Activated naive CD4-positive, alpha-beta T cell treated with anti-CD3 and anti-CD28 coated beads, Interleukin-2, amount 50 U/mL, for 72 hours (primary cell): ENCODE results near the gene CNTNAP2. TPM values are rescaled to one million over a fixed set of nuclear protein-coding genes. Genes with fewer than 3 reads are reported as not detected.

Experiments used
- ATAC-seq, 2 donors: fragments of 150-1000 bp; cut with Tn5 transposase; 2 replicates each; pipeline ENCODE4 v1.10.0; 2021; ENCODE audit warnings: mild to moderate bottlenecking in 2 of 2, moderate library complexity in 2 of 2
- DNase-seq, 2 donors: peaks; one replicate each; pipeline ENCODE4 v3.0.0; 2021 to 2022; ENCODE audit warnings: low spot score in 2 of 2
- H3K27ac Mint-ChIP-seq, 2 donors: one replicate each; pipeline ENCODE4 v1.8.0; 2022; ENCODE audit warnings: mild to moderate bottlenecking in 2 of 2, mixed read lengths in 2 of 2
- H3K36me3 Mint-ChIP-seq, 2 donors: one replicate each; pipeline ENCODE4 v1.8.0; 2022; ENCODE audit warnings: mixed read lengths in 2 of 2
- H3K9me3 Mint-ChIP-seq, 2 donors: one replicate each; pipeline ENCODE4 v1.8.0; 2022; ENCODE audit warnings: mixed read lengths in 2 of 2
- total RNA-seq, 2 donors: library from RNA; stranded (reverse); gene quantifications; one replicate each; pipeline ENCODE4 v1.2.3, GENCODE V29; 2022

Gene CNTNAP2
- total RNA-seq, 2 donors from 2014 or later = not detected

DNA sequence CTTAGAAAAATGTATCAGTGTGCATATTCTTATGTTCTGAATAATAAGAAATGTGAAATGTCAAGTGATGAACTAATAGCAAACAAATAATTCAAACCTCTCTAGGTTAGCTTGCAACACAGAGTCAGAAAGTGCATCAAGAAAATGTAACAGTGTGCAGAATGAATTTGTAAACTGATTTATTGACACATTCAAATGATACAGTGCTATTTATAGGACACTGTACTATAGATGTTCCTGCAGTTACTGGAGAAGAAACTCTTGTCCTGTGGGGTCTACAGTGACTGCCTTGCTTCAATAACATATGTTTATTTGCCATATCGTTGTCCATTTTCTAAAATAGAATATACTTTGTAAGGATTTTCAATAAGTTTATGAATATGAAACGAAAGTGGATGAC, 639.0 kb downstream of the CNTNAP2 start:
- Mint-ChIP-seq H3K27ac (no peak overlapping the region), H3K36me3 (peaks cover 6 to 12% of the 10 kb centered on the region in 2 donors), H3K9me3 (peaks cover 12 to 18% of the 10 kb centered on the region in 2 donors)
- ATAC-seq (no peak), DNase-seq (no peak)

DNA sequence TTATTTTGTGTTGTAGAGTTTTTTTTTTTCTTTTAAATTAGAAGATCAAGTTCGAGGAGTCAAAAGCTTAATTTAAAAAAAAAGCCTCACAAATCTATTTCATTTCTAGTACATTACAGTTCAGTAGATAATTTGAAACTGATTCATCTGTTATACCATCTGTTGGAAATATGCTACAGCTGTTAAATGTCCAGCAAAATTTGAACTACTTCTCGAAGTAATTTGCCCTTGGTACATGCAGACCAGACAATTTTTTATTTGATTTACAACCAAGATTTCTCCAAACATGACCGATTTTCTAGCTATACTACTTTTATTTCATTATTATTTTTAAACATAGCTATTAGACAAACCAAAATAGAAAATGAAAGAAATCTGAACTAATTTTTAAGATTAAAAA, 647.9 kb downstream of the CNTNAP2 start:
- Mint-ChIP-seq H3K27ac (no peak overlapping the region), H3K9me3 (peaks cover 10 to 19% of the 10 kb centered on the region in 2 donors), H3K36me3 (no peaks in the 10 kb centered on the region)
- DNase-seq (no peak), ATAC-seq (no peak)

DNA sequence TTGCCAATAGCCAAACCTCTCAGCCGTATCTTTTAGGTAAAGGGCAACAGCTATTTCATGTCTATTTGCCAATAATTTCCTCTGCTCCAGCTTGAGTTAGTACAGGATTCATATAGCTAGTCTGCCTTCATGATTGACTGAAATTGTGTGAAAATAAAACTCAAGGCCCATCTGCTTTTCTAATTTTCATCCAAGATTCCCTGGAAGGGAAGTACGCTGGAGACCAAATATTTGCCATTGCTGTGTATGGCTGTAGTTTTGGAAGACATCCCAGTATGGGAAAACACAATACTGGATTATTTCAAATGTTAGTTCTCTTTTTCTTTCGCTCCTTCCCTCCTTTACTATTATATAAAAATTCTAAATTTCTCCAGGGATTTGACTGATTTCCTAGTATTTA, 652.4 kb downstream of the CNTNAP2 start:
- Mint-ChIP-seq H3K9me3 (peaks cover 10 to 13% of the 10 kb centered on the region in 2 donors), H3K36me3 (peaks cover 0 to 4% of the 10 kb centered on the region in 2 donors), H3K27ac (no peak overlapping the region)
- DNase-seq (no peak), ATAC-seq (no peak)

DNA sequence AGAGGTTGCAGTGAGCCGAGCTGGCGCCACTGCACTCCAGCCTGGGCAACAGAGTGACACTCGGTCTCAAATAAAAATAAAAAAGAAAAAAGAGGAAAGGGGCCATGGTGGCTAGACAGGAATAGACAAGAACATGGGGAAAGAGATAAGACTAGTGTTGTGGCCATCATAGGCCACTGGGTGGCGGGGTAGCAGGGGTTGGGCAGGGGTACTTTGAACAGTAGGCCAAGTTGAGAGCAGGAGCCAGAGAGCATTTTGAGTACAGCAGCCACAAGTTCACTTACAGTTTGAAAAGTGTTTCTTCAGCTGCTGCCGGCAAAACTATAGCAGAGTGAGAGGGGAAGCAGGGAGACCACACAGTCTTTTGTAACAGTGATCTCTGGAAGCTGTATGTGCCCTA, 656.0 kb downstream of the CNTNAP2 start:
- ATAC-seq = no peak
- Mint-ChIP-seq H3K36me3 (peaks cover 0 to 4% of the 10 kb centered on the region in 2 donors), H3K9me3 (peaks cover 5 to 9% of the 10 kb centered on the region in 2 donors), H3K27ac (no peak overlapping the region)
- DNase-seq = no peak

DNA sequence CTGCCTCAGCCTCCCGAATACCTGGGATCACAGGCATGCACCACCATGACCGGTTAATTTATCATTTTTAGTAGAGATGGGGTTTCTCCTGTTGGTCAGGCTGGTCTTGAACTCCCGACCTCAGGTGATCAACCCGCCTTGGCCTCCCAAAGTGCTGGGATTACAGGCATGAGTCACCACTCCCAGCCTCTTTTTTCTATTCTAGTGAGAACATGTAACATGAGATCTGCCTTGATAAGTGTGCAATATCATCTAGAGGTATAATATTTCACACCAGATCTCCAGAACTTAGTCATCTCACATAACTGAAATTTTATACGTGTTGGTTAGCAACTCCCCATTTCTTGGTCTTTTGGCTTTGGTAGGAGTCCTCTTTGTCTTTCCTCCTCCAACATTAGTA, 656.9 kb downstream of the CNTNAP2 start:
- H3K9me3 Mint-ChIP-seq = peaks cover 5 to 9% of the 10 kb centered on the region in 2 donors
- H3K27ac Mint-ChIP-seq = no peak overlapping the region
- peaks cover 0 to 4% of the 10 kb centered on the region in 2 donors for H3K36me3 Mint-ChIP-seq
- DNase-seq = no peak
- no peak for ATAC-seq

DNA sequence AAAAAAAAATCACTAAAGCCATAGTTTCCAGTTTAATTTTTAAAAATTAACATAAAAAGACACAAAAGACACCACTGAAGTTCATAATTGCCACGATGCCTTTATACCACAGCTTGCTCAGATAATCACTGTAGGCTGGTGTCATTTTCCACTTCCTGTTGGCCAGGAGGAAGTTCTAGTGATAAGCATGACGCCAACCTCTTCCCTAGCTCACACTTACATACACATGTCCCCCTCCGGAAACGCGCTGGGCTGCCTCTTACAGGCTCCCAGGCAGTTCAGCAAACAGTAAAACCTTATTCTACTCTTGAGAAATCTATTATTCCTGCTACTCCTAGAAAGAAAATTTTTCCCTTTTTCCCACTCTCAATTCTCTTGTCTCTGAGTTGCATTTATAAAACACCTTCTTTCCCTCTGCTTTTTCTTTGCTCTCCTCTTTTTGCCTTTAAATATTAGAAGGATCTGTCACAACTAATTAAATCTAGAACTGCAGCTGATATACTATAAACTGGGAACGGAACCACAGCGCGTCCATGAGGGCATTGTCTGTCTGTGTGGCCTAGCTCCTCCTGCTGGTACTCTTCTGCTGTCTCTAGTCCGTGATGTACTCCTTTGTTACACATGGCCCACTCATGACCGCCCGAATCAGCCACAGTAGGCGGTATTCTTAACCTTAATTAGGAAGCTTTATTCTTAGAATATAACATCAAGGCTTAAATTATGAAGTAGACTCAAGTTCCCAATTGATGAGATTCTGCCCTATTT, 664.9 kb downstream of the CNTNAP2 start:
- Mint-ChIP-seq H3K27ac (no peak overlapping the region), H3K9me3 (peaks cover 9 to 16% of the 10 kb centered on the region in 2 donors), H3K36me3 (no peaks in the 10 kb centered on the region)
- ATAC-seq = no peak
- no peak for DNase-seq

DNA sequence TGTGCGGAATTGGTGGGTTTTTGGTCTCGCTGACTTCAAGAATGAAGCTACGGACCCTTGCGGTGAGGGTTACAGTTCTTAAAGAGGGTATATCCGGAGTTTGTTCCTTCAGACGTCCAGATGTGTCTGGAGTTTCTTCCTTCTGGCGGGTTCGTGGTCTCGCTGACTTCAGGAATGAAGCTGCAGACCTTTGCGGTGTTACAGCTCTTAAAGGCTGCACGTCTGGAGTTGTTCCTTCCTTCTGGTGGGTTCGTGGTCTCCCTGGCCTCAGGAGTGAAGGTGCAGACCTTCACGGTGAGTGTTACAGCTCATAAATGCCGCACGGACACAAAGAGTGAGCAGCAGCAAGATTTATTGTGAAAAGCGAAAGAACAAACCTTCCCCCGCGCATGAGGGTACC, 670.7 kb downstream of the CNTNAP2 start:
- no peak for ATAC-seq
- H3K9me3 Mint-ChIP-seq = peaks cover 6 to 10% of the 10 kb centered on the region in 2 donors
- no peak overlapping the region for H3K27ac Mint-ChIP-seq
- no peaks in the 10 kb centered on the region for H3K36me3 Mint-ChIP-seq
- no peak for DNase-seq

DNA sequence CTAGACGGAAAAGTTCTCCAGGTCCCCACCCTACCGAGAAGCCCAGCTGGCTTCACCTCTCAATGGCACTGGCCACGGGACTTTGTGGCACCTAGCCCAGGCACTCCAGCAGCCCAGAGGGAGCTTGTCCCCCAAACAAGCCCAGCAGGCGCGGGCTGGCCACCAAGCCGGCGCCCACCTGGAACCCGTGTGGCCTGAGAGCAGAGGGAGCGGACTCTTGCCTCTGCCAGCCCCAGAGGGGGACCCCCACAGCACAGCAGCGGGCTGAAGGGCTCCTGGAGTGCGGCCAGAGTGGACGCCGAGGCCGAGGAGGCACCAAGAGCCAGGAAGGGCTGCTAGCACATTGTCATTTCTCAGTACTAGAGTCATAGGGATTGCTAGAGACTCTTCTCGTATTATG, 671.4 kb downstream of the CNTNAP2 start:
- DNase-seq (no peak), ATAC-seq (no peak)
- Mint-ChIP-seq H3K27ac (no peak overlapping the region), H3K36me3 (no peaks in the 10 kb centered on the region), H3K9me3 (peaks cover 6 to 10% of the 10 kb centered on the region in 2 donors)

DNA sequence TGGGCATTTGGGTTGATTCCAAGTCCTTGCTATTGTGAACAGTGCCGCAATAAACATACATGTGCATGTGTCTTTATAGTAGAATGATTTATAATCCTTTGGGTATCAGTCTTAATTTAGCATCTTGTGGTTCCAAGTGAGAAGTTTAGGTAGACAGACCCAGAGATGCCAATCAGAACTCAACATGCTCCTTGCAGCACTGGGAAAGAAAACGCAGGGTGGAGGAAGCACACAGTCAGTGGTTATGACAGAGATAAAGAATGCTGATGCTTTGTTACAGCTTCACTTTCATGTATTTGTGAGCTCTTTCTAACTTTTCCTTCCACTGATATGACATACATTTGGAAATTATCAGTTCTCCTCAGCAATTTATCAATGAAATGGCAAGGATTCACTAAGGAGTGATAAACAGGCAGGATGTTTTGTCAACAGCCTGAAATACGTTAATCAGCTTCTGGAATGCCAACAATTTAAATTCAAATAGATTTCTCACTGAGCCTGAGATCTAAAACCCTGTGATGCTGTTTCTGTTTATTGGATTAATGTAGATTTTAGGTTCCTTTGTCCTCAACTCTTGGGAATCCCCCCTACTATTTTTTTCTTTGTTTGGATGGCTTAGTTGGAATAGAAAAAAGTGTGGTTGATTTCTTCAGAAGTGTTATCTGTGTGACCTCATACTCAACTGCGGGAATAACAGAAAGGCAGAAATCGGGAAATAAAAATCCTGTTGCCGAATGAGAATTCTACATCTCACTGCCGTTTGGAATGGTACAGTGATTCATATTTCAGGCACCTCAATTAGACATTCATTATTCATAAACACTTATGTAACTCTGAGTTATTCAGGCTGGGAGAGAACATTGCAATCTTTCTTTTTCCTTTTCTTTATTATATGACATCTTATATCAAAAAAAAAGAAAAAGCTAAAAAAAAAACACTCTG, 675.0 kb downstream of the CNTNAP2 start:
- no peak for ATAC-seq
- no peak overlapping the region for H3K27ac Mint-ChIP-seq
- DNase-seq = no peak
- H3K36me3 Mint-ChIP-seq = no peaks in the 10 kb centered on the region
- peaks cover 10 to 16% of the 10 kb centered on the region in 2 donors for H3K9me3 Mint-ChIP-seq

DNA sequence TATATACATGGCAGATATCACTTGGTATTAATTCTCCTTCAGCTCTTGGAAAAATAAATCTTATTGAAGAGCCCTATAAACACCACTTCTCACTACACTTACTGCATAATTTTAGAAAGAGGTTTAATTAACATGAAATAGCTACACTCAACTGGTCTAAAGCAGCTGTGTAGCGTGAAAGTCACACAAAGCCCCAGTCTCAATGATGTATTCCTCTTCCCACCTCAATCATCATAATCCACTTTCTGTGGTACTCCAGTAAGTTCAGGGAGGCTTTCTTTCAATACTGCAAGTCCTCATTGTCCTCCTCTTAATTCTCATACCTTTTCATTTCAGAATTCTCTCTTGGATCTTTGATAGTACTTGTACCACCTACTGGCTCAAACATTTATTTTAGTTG, 688.0 kb downstream of the CNTNAP2 start:
- ATAC-seq (no peak), DNase-seq (no peak)

DNA sequence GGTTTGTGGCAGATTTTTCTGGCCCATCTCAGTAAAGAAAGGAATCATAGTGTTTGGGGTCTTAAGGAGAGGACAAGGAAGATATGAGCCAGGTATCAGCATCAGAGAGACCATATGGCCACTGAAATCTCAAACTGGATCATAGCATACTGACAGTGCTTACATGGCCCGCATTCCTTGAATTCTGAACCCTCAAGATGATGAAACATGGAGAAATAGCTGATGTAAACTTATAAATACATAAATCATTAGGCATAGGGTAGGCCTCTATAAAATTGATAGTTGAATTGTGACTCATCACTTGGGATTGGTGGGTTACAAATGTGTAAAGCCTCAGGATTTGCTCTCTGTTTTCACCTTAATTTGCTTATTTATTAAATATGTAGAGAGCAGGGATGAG, 688.5 kb downstream of the CNTNAP2 start:
- DNase-seq = no peak
- Mint-ChIP-seq H3K9me3 (peaks cover 13 to 20% of the 10 kb centered on the region in 2 donors), H3K27ac (no peak overlapping the region), H3K36me3 (peaks cover 0 to 5% of the 10 kb centered on the region in 2 donors)
- ATAC-seq = no peak

More for the DNA sequence above, 688.0 kb downstream of the CNTNAP2 start:
- Mint-ChIP-seq H3K36me3 (peaks cover 0 to 5% of the 10 kb centered on the region in 2 donors), H3K9me3 (peaks cover 13 to 15% of the 10 kb centered on the region in 2 donors), H3K27ac (no peak overlapping the region)

DNA sequence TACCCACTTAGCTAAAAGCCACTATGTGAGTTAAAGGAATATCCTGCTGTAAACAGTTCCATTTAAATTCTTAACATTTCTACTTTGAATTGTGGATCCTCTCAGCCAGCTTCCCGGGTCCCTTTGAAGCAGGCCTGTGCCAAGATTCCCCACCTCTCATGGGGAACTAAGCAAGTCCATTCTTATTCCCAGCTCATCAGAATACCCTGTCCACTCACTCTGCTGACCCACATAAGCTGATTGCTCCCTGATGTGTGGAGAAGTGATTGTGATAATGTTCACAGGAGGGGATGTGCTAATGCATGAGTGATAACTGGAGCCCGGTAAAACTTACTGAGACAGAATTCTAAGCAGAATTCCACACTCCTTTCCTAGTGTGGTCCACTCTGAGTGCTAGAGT, 709.7 kb downstream of the CNTNAP2 start:
- peaks cover 6 to 9% of the 10 kb centered on the region in 2 donors for H3K9me3 Mint-ChIP-seq
- no peaks in the 10 kb centered on the region for H3K36me3 Mint-ChIP-seq
- H3K27ac Mint-ChIP-seq = no peak overlapping the region
- no peak for DNase-seq
- no peak for ATAC-seq

DNA sequence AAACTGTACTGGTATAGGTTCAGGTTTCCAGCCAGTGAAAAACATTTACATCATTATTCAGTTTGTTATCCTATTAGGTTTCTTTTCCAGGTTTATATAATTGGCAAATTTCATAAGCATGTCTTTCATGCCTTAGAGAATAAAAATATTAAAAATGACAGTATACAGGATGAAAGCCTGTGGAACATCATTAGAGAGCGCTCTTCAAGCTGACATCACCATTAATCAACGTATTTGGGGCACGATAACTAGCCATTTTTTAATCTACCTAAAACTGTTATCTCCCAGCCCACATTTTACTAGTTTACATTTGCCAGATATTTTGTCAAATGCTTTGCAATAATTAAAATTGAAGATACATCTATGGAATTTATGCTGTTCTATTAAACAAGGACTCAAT, 714.1 kb downstream of the CNTNAP2 start:
- H3K36me3 Mint-ChIP-seq = no peaks in the 10 kb centered on the region
- H3K9me3 Mint-ChIP-seq = peaks cover 8 to 13% of the 10 kb centered on the region in 2 donors
- no peak for ATAC-seq
- H3K27ac Mint-ChIP-seq = no peak overlapping the region
- DNase-seq = no peak

DNA sequence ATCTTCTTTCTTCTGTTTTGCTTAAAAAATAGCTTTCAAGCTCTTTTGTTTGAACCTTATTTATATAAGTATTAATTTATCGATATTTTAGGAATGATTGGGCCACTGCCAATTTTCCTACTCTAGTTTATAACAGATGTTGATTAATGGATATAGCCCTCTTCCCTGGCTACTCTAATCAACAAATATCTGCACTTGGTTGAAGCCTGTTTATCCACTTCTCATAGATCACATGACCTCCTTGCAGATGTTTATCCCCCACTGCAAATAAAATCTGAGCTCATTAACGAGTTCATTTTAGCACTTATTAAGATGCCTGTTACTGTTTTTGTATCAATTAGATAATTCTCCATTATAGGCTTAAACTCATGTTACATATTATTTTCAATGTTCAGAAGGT, 715.3 kb downstream of the CNTNAP2 start:
- Mint-ChIP-seq H3K9me3 (peaks cover 10 to 15% of the 10 kb centered on the region in 2 donors), H3K27ac (no peak overlapping the region), H3K36me3 (no peaks in the 10 kb centered on the region)
- no peak for DNase-seq
- ATAC-seq = no peak

DNA sequence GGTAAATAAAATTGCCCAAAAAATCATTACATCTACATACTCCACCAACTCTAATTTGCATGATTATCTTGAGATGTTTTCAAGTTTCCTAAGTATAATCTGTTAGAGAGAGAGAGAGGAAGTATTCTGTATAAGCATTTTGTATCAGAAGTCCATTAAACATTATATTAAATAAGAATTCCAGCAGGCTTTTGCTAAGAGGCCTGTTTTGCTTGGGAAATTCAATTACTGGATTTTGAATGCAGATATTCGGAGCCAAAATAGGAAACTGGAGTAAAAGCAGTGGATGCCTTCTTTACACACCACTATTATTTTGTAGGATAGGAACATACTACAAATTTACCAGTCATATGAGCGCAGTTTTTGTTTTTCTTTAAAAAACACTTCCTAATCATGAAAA, 727.8 kb downstream of the CNTNAP2 start:
- Mint-ChIP-seq H3K27ac (no peak overlapping the region), H3K9me3 (peaks cover 9 to 11% of the 10 kb centered on the region in 2 donors)

DNA sequence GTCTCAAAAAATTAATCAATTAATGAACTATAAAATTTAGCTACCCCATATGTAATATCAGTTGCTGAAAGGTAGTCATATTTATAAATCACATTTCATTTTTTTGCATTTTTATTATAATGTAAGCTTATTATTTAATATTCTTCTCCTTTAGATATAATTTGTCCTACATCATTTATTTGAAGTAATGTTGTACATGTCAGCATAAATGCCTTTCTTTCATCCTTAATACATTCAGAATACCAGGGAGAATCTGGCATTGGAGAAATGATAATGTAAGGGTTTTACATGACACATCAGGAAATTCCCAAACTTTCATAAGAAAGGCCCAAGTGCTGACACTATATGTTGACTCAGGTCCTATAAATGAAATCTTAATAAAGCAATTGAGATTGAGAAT, 742.1 kb downstream of the CNTNAP2 start:
- ATAC-seq (no peak), DNase-seq (no peak)
- Mint-ChIP-seq H3K36me3 (no peaks in the 10 kb centered on the region), H3K27ac (no peak overlapping the region), H3K9me3 (peaks cover 14 to 16% of the 10 kb centered on the region in 2 donors)

More for the DNA sequence above, 727.8 kb downstream of the CNTNAP2 start:
- DNase-seq = no peak
- no peaks in the 10 kb centered on the region for H3K36me3 Mint-ChIP-seq
- no peak for ATAC-seq

DNA sequence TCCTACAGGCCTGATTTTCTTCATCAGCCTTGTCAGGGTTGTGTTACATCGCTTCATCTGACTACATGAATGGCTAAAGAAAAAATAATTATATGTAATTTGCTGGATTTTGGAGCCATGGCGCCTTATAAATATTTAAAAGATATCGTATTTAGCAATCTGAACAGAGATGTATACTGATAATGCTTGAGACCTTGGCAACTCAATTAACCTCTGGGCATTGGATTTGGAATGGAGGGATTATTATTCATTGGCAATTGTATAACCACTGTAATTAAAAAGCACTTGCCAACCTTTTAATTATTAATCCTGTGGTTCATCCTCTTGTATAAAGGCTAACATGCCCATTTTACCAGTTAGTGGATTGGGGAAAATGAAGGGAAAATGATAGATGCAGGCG, 745.1 kb downstream of the CNTNAP2 start:
- DNase-seq = no peak
- Mint-ChIP-seq H3K9me3 (peaks cover 11% of the 10 kb centered on the region in 2 donors), H3K36me3 (no peaks in the 10 kb centered on the region), H3K27ac (no peak overlapping the region)
- no peak for ATAC-seq
